Stomach smooth muscle (tissue), 2 donors: ENCODE measurements around the gene ALG3.

ENCODE experiments used
- H3K27ac ChIP-seq: one replicate; pipeline ENCODE4 v1.7.0; 2013; ENCODE audit warnings: mild to moderate bottlenecking, low read length, inconsistent platforms
- H3K27me3 ChIP-seq, 2 donors: one replicate each; pipeline ENCODE4 v1.7.0; 2013; ENCODE audit warnings: low read length in 2 of 2; ENCODE audit not compliant: insufficient read depth in 2 of 2, control insufficient read depth in 1 of 2
- H3K36me3 ChIP-seq, 2 donors: one replicate each; pipeline ENCODE4 v1.7.0; 2013; ENCODE audit warnings: low read length in 2 of 2; ENCODE audit not compliant: control insufficient read depth in 2 of 2, insufficient read depth in 2 of 2
- H3K4me1 ChIP-seq: one replicate; pipeline ENCODE4 v1.7.0; 2013; ENCODE audit warnings: low read length; ENCODE audit not compliant: control insufficient read depth, insufficient read depth
- H3K4me3 ChIP-seq, 2 donors: one replicate each; pipeline ENCODE4 v1.7.0; 2013; ENCODE audit warnings: low read length in 2 of 2
- H3K9ac ChIP-seq, 2 donors: one replicate each; pipeline ENCODE4 v1.7.0; 2013; ENCODE audit warnings: low read length in 2 of 2, mild to moderate bottlenecking in 1 of 2
- H3K9me3 ChIP-seq, 2 donors: one replicate each; pipeline ENCODE4 v1.7.0; 2013; ENCODE audit warnings: low read length in 2 of 2; ENCODE audit not compliant: control insufficient read depth in 2 of 2
- donor health status: healthy.
- donor health status: Pancreatic carcinoma.

ALG3 gene

DNA sequence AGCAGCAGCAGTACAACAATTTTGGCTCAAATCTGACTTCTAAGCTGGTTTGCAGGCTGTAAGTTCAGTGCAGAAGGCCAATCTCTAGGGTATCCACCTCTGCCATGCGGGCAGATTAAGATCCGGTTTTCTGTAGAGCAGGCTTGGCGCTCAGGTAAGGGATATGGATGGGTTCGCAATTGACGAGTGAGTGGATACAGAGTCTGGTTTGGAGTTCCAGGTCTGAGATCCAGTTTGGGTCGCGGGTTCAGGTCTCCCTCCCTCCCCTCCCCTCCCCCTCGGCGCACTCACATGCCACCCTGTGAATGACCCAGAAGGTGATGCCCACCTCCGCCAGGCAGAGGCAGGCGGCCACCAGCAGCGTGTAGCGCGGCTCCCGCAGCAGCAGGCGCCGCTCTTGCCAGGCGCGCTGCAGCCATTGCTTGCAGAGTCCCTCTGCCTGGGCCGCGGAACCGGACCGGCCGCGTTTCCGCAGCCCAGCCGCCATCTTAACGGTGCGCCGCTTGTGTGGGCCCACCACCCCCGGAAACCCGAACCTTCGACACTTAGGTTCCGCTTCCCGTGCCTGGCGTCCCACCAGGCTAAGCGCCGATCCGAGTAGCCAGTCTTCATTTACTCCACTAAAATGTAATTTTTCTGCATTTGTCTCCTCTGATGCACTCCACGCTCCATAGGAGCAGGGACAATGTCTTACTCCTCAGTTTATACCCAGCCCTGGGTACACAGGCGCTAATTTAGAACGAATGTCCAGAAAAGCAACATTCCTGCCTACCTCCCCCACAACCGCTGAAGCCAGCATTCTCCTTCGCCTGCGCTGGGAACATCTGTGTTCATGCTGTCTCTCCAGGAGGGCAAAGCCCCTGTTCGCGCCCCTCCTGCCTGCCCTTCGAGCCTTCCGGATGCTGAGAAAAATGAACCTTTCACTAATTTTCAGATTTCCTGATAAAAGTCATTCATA lies at the start of gene ALG3:
TSS of gene ALG3 (minus strand) at position 509 of the 958 bp plus-strand sequence. CDS start at position 487, 22 bp downstream.
- H3K27me3 ChIP-seq: no peaks in the 10 kb centered on the region
- H3K4me3 ChIP-seq: peak within 1 kb of the TSS; percentile 90 to 97
- peak within 1 kb of the TSS; percentile 83 for H3K27ac ChIP-seq
- peaks cover 28% of the 10 kb centered on the region for H3K4me1 ChIP-seq
- peaks cover 8 to 19% of the 10 kb centered on the region in 2 donors for H3K36me3 ChIP-seq
- peak within 1 kb of the TSS; percentile 86 to 87 for H3K9ac ChIP-seq
- no peaks in the 10 kb centered on the region for H3K9me3 ChIP-seq

DNA sequence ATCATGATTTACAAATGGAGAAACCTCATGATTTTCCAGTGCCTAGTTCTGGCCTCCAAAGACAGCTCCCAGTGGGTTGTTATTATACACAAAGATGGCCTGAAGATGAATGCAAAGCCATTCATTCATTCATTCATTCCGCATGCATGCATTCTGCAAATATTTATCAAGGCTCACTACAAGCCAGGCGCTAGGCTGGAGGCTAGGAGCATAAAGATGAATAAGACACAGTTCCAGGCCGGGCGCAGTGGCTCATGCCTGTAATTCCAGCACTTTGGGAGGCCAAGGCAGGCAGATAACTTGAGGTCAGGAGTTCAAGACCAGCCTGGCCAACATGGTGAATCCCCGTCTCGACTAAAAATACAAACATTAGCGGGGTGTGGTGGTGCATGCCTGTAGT lies 47.9 kb upstream of the ALG3 start:
- Histone ChIP-seq H3K4me3 (no peak overlapping the region), H3K36me3 (peaks cover 8 to 9% of the 10 kb centered on the region in 2 donors), H3K9me3 (no peaks in the 10 kb centered on the region)

DNA sequence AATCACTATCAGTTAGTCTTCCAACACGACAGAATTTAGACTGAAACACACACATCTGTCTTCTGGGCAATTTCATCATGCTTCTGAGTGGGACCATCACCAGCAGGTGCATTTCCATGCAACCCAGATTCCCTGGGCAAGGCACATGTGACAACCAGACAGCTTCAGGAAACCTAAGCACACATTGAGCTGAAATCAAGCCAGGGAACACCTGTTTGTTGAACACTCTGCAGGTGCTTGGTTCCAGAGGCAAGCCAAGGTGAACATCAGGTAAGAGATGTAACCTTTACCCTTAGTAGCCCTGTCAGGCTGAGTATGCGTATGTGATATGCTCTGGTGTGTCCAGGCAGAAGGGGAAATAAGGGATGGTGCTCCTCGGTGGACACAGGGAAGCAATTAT lies 47.0 kb upstream of the ALG3 start:
- H3K4me3 ChIP-seq: no peak overlapping the region
- no peaks in the 10 kb centered on the region for H3K9me3 ChIP-seq
- no peak overlapping the region for H3K27ac ChIP-seq
- peaks cover 3 to 4% of the 10 kb centered on the region in 2 donors for H3K36me3 ChIP-seq
- no peak overlapping the region for H3K9ac ChIP-seq
- peaks cover 0 to 2% of the 10 kb centered on the region in 2 donors for H3K27me3 ChIP-seq
- peaks cover 13% of the 10 kb centered on the region for H3K4me1 ChIP-seq

More for the DNA sequence above, 47.9 kb upstream of the ALG3 start:
- Histone ChIP-seq H3K27me3 (no peaks in the 10 kb centered on the region), H3K27ac (no peak overlapping the region), H3K4me1 (peaks cover 14% of the 10 kb centered on the region), H3K9ac (no peak overlapping the region)

DNA sequence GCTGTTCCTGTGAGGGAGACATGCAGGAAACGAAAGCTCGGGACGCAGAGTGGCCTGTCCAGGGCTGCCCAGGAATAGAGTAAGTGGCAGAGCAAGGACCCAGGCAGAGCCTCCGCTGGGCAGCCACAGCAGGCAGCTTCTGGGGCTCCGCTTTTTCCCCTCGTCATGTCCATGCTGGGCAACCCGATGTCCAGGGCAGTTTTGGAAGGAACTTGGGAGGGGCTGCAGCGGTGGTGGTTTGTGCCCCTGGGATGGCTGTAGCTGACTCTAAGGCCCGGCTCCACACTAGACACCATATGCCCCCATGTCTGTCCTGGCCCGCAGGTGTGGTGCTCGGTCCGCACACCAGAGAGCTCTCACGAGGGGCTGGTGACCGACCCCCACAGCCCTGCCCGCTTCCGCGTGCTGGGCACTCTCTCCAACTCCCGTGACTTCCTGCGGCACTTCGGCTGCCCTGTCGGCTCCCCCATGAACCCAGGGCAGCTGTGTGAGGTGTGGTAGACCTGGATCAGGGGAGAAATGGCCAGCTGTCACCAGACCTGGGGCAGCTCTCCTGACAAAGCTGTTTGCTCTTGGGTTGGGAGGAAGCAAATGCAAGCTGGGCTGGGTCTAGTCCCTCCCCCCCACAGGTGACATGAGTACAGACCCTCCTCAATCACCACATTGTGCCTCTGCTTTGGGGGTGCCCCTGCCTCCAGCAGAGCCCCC lies 43.1 kb upstream of the ALG3 start:
- H3K9me3 ChIP-seq: no peaks in the 10 kb centered on the region
- peaks cover 0 to 7% of the 10 kb centered on the region in 2 donors for H3K27me3 ChIP-seq
- no peak overlapping the region for H3K4me3 ChIP-seq
- no peak overlapping the region for H3K9ac ChIP-seq
- H3K27ac ChIP-seq: no peak overlapping the region
- H3K4me1 ChIP-seq: no peaks in the 10 kb centered on the region
- H3K36me3 ChIP-seq: no peaks in the 10 kb centered on the region

DNA sequence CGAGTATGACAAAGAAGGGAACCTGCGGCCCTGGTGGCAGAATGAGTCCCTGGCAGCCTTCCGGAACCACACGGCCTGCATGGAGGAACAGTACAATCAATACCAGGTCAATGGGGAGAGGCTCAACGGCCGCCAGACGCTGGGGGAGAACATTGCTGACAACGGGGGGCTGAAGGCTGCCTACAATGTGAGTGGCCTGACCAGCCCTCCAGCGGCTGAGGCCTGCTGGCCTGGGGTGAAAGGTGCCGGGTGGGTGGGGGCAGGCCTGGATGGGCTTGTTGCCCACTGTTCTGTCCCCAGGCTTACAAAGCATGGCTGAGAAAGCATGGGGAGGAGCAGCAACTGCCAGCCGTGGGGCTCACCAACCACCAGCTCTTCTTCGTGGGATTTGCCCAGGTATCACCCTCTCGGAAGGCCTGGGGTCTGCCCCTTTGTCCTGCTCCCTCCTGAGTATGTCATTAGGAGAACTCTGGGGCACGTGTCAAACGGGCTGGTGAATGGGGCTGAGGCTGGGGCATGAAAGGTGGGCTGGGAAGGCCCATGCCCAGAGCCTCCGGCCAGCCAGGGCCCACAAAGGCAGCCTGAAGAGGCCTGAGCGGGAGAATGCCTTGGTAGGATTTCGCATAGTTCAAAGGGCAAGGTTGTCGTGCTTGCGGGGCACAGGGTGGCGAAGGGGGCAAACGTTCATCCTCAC lies 42.4 kb upstream of the ALG3 start:
- H3K27ac ChIP-seq: no peak overlapping the region
- H3K36me3 ChIP-seq: no peaks in the 10 kb centered on the region
- H3K4me3 ChIP-seq: no peak overlapping the region
- no peaks in the 10 kb centered on the region for H3K4me1 ChIP-seq
- H3K27me3 ChIP-seq: peaks cover 0 to 7% of the 10 kb centered on the region in 2 donors
- no peak overlapping the region for H3K9ac ChIP-seq
- H3K9me3 ChIP-seq: no peaks in the 10 kb centered on the region

DNA sequence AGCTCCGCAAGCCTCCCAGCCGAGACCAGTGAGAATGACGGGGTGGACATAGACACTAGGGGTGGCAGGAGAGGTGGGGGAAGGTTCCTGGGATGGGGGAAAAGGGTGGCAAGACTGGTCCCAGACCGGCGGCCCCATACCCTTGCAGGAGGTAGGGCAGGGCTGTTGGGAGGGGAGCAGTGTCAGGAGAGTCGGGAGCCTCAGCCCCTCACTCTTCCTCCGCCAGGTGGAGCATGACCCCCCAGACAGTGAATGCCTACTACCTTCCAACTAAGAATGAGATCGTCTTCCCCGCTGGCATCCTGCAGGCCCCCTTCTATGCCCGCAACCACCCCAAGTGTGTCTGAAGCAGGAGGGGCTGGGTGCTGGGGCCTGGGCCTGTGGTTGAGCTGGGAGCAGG lies 41.6 kb upstream of the ALG3 start:
- H3K27me3 ChIP-seq: peaks cover 0 to 7% of the 10 kb centered on the region in 2 donors
- no peaks in the 10 kb centered on the region for H3K4me1 ChIP-seq
- H3K4me3 ChIP-seq: no peak overlapping the region
- no peaks in the 10 kb centered on the region for H3K9me3 ChIP-seq
- no peak overlapping the region for H3K9ac ChIP-seq
- H3K27ac ChIP-seq: no peak overlapping the region
- no peaks in the 10 kb centered on the region for H3K36me3 ChIP-seq

DNA sequence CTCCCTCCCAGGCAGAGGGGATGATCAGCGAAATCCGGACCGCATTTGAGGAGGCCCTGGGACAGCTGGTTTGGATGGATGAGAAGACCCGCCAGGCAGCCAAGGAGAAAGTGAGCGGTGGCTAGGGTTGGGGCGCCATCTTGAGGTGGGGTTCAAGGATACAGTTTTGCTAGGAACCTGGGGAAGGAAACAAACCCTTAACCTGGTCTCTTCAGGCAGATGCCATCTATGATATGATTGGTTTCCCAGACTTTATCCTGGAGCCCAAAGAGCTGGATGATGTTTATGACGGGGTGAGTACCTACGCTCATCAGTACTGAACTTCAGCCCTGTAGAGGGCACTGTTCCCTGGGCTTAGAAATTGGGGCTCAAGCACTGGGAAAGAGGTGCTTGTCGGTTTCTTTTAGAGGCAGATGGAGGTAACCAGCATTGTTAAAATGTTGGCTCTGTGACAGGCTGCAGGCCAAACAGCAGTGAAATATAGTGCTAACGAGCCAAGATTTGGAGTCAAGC lies 40.7 kb upstream of the ALG3 start:
- H3K4me1 ChIP-seq: no peaks in the 10 kb centered on the region
- H3K27ac ChIP-seq: no peak overlapping the region
- H3K9ac ChIP-seq: no peak overlapping the region
- no peaks in the 10 kb centered on the region for H3K9me3 ChIP-seq
- no peaks in the 10 kb centered on the region for H3K36me3 ChIP-seq
- H3K4me3 ChIP-seq: no peak overlapping the region
- H3K27me3 ChIP-seq: peaks cover 0 to 9% of the 10 kb centered on the region in 2 donors

DNA sequence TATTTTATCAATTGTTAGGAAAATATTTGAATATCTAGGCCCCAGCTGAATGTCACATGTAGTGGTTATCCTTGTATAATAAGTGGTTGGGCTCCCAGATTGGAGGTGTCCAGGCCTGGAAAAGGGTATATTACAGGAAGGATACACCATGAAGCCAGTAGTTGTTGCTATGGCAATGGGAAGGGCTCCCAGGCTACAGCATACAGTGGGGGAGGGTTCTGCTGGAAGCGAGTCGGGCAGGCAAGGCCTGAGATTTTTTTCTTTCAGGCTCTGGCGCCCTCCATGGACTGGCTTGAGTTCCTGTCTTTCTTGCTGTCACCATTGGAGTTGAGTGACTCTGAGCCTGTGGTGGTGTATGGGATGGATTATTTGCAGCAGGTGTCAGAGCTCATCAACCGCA lies 35.9 kb upstream of the ALG3 start:
- no peak overlapping the region for H3K27ac ChIP-seq
- peaks cover 0 to 4% of the 10 kb centered on the region in 2 donors for H3K27me3 ChIP-seq
- no peaks in the 10 kb centered on the region for H3K9me3 ChIP-seq
- no peak overlapping the region for H3K4me3 ChIP-seq
- no peaks in the 10 kb centered on the region for H3K4me1 ChIP-seq
- H3K9ac ChIP-seq: no peak overlapping the region
- no peaks in the 10 kb centered on the region for H3K36me3 ChIP-seq

DNA sequence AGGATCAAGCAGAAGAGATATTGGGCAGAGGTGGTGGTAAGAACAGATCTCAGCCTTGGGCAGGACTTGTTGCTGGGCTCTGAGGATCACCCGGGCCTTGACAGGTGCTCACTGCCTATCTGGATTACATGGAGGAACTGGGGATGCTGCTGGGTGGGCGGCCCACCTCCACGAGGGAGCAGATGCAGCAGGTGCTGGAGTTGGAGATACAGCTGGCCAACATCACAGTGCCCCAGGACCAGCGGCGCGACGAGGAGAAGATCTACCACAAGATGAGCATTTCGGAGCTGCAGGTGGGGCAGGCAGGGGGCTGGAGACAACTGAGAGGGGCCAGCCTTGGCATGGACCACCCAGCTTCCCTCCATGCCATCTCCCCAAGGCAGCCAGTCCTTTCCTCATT lies 34.9 kb upstream of the ALG3 start:
- no peak overlapping the region for H3K27ac ChIP-seq
- no peaks in the 10 kb centered on the region for H3K4me1 ChIP-seq
- H3K36me3 ChIP-seq: no peaks in the 10 kb centered on the region
- no peaks in the 10 kb centered on the region for H3K9me3 ChIP-seq
- H3K9ac ChIP-seq: no peak overlapping the region
- peaks cover 0 to 4% of the 10 kb centered on the region in 2 donors for H3K27me3 ChIP-seq
- no peak overlapping the region for H3K4me3 ChIP-seq

DNA sequence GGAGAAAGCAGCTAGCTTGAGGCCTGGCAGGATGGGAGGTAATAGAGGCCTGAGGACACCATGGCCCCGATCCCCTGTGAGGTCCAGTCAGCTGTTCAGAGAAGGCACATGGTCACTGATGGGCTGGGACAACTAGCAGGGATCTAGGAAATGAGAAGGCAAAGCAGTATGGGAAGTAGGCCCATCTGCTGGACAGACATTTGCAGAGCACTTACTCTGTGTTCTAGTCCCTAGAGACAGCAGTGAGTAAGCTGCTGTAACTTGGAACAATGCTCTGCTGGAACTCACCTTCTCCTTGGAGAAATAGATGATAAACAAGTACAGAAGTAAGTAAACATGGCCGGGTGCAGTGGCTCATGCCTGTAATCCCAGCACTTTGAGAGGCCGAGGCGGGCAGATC lies 34.2 kb upstream of the ALG3 start:
- Histone ChIP-seq H3K9me3 (no peaks in the 10 kb centered on the region), H3K27ac (no peak overlapping the region), H3K4me1 (no peaks in the 10 kb centered on the region), H3K4me3 (no peak overlapping the region), H3K36me3 (no peaks in the 10 kb centered on the region), H3K27me3 (peaks cover 0 to 4% of the 10 kb centered on the region in 2 donors), H3K9ac (no peak overlapping the region)
